HEK293 (cell line): Measurements from ENCODE around the gene C9orf72.

Experiments used
- BCL11A ChIP-seq: fragments of 450-650 bp; formaldehyde crosslinking; IDR thresholded peaks from 2 replicates; pipeline ENCODE4 v1.5.1; 2016; ENCODE audit warnings: low read depth, missing biosample characterization, missing genetic modification characterization
- CTCF ChIP-seq: fragments of 450-650 bp; formaldehyde crosslinking; IDR thresholded peaks from 2 replicates; pipeline ENCODE4 v1.5.1; 2016; ENCODE audit warnings: missing biosample characterization, missing genetic modification characterization
- EGR2 ChIP-seq: fragments of 450-650 bp; formaldehyde crosslinking; IDR thresholded peaks from 2 replicates; pipeline ENCODE4 v1.5.1; 2016; ENCODE audit warnings: low read depth, missing biosample characterization, missing genetic modification characterization
- GLIS2 ChIP-seq: fragments of 450-650 bp; formaldehyde crosslinking; IDR thresholded peaks from 2 replicates; pipeline ENCODE4 v1.5.1; 2016; ENCODE audit warnings: missing biosample characterization, missing genetic modification characterization
- HOXC10 ChIP-seq: sonication (generic); formaldehyde crosslinking; IDR thresholded peaks from 2 replicates; pipeline ENCODE4 v1.8.1; 2023; ENCODE audit warnings: mild to moderate bottlenecking, missing genetic modification reagents
- KLF10 ChIP-seq: fragments of 450-650 bp; IDR thresholded peaks from 2 replicates; pipeline ENCODE4 v1.5.1; 2018; ENCODE audit warnings: missing biosample characterization, mild to moderate bottlenecking, missing genetic modification characterization
- PBX3 ChIP-seq: sonication (generic); formaldehyde crosslinking; IDR thresholded peaks from 2 replicates; pipeline ENCODE4 v1.8.1; 2022; ENCODE audit warnings: mild to moderate bottlenecking, moderate library complexity, missing genetic modification reagents
- PRDM4 ChIP-seq: fragments of 450-650 bp; formaldehyde crosslinking; IDR thresholded peaks from 2 replicates; pipeline ENCODE4 v1.5.1; 2017; ENCODE audit warnings: missing biosample characterization, missing genetic modification characterization
- SCRT1 ChIP-seq: fragments of 450-650 bp; formaldehyde crosslinking; IDR thresholded peaks from 2 replicates; pipeline ENCODE4 v1.5.1; 2016; ENCODE audit warnings: missing biosample characterization, missing genetic modification characterization, borderline replicate concordance
- SETDB1 ChIP-seq: IDR thresholded peaks from one replicate; pipeline ENCODE4 v1.6.1; 2017; ENCODE audit warnings: mild to moderate bottlenecking, low read length, moderate library complexity, mixed read lengths; ENCODE audit not compliant: insufficient read length
- TRIM28 ChIP-seq: IDR thresholded peaks from 2 replicates; pipeline ENCODE4 v1.6.1; 2011; ENCODE audit warnings: low read length, control low read depth, borderline replicate concordance
- YY2 ChIP-seq: fragments of 450-650 bp; formaldehyde crosslinking; IDR thresholded peaks from 2 replicates; pipeline ENCODE4 v1.5.1; 2016; ENCODE audit warnings: missing biosample characterization, missing genetic modification characterization
- ZBTB20 ChIP-seq: fragments of 450-650 bp; formaldehyde crosslinking; IDR thresholded peaks from 2 replicates; pipeline ENCODE4 v1.5.1; 2016; ENCODE audit warnings: missing biosample characterization, missing genetic modification characterization
- ZBTB8A ChIP-seq: fragments of 450-650 bp; formaldehyde crosslinking; IDR thresholded peaks from 2 replicates; pipeline ENCODE4 v1.5.1; 2016; ENCODE audit warnings: missing biosample characterization, missing genetic modification characterization
- ZFHX2 ChIP-seq: fragments of 450-650 bp; formaldehyde crosslinking; conservative IDR thresholded peaks from 2 replicates; pipeline ENCODE4 v1.5.1; 2016; ENCODE audit warnings: missing biosample characterization, missing genetic modification characterization
- ZNF214 ChIP-seq: fragments of 450-650 bp; formaldehyde crosslinking; IDR thresholded peaks from 2 replicates; pipeline ENCODE4 v1.5.1; 2017; ENCODE audit warnings: missing biosample characterization, mild to moderate bottlenecking, missing genetic modification characterization, borderline replicate concordance
- ZNF24 ChIP-seq: fragments of 450-650 bp; formaldehyde crosslinking; IDR thresholded peaks from 2 replicates; pipeline ENCODE4 v1.5.1; 2016; ENCODE audit warnings: missing biosample characterization, missing genetic modification characterization
- ZNF274 ChIP-seq, 2 experiments: fragments of 200-500 bp in 1 of 2; fragments of 450-650 bp in 1 of 2; sonication (Bioruptor generic) in 1 of 2; formaldehyde crosslinking in 1 of 2; IDR thresholded peaks; 2 replicates each; pipeline versions ENCODE4 v1.5.1 to v1.6.1; 2014 to 2016; ENCODE audit warnings: borderline replicate concordance in 1 of 2, inconsistent platforms in 1 of 2, low read length in 1 of 2, missing biosample characterization in 1 of 2, missing genetic modification characterization in 1 of 2
- ZNF311 ChIP-seq: fragments of 450-650 bp; formaldehyde crosslinking; IDR thresholded peaks from 2 replicates; pipeline ENCODE4 v1.5.1; 2017; ENCODE audit warnings: missing biosample characterization, missing genetic modification characterization, borderline replicate concordance
- ZNF324 ChIP-seq: fragments of 450-650 bp; formaldehyde crosslinking; IDR thresholded peaks from 2 replicates; pipeline ENCODE4 v1.5.1; 2016; ENCODE audit warnings: missing biosample characterization, missing genetic modification characterization
- ZNF350 ChIP-seq: fragments of 450-650 bp; formaldehyde crosslinking; IDR thresholded peaks from 2 replicates; pipeline ENCODE4 v1.5.0; 2017; ENCODE audit warnings: missing biosample characterization, mild to moderate bottlenecking, missing genetic modification characterization
- ZNF404 ChIP-seq: fragments of 450-650 bp; formaldehyde crosslinking; IDR thresholded peaks from 2 replicates; pipeline ENCODE4 v1.5.1; 2017; ENCODE audit warnings: missing biosample characterization, missing genetic modification characterization
- ZNF433 ChIP-seq: fragments of 450-650 bp; formaldehyde crosslinking; IDR thresholded peaks from 2 replicates; pipeline ENCODE4 v1.5.1; 2016; ENCODE audit warnings: missing biosample characterization, missing genetic modification characterization, low read depth
- ZNF518A ChIP-seq: fragments of 450-650 bp; formaldehyde crosslinking; conservative IDR thresholded peaks from 2 replicates; pipeline ENCODE4 v1.5.1; 2016; ENCODE audit warnings: low read depth, missing biosample characterization, missing genetic modification characterization
- ZNF521 ChIP-seq: fragments of 450-650 bp; formaldehyde crosslinking; IDR thresholded peaks from 2 replicates; pipeline ENCODE4 v1.5.1; 2017; ENCODE audit warnings: missing biosample characterization, mild to moderate bottlenecking, missing genetic modification characterization
- ZNF560 ChIP-seq: fragments of 450-650 bp; formaldehyde crosslinking; IDR thresholded peaks from 2 replicates; pipeline ENCODE4 v1.5.1; 2017; ENCODE audit warnings: missing biosample characterization, missing genetic modification characterization, borderline replicate concordance
- ZNF600 ChIP-seq: fragments of 450-650 bp; formaldehyde crosslinking; IDR thresholded peaks from 2 replicates; pipeline ENCODE4 v1.5.1; 2016; ENCODE audit warnings: missing biosample characterization, missing genetic modification characterization
- ZSCAN18 ChIP-seq: fragments of 450-650 bp; formaldehyde crosslinking; IDR thresholded peaks from 2 replicates; pipeline ENCODE4 v1.5.1; 2016; ENCODE audit warnings: missing biosample characterization, missing genetic modification characterization

C9orf72 gene

GRCh38 chr9:27528076-27528885 lies 45.0 kb downstream of the C9orf72 start (continued):
- TF ChIP-seq ZNF518A (tag by site-specific recombination) (no peak), KLF10 (tag by site-specific recombination) (no peak), ZNF274 (IDR thresholded peaks at IDR 0.05; ENCODE audit: low read length) (no peak), ZNF274 (tag by site-specific recombination; IDR thresholded peaks at IDR 0.05; ENCODE audit: borderline replicate concordance) (no peak), ZBTB8A (peak; percentile 93), CTCF (tag by site-specific recombination) (no peak), ZNF521 (tag by site-specific recombination) (no peak), ZFHX2 (peak; percentile 58), ZNF311 (no peak), ZNF350 (tag by site-specific recombination) (no peak), ZNF600 (tag by site-specific recombination) (peak; percentile 74), GLIS2 (tag by site-specific recombination) (peak; percentile 80), BCL11A (tag by site-specific recombination) (no peak), ZSCAN18 (tag by site-specific recombination) (no peak), ZBTB20 (tag by site-specific recombination) (no peak), SCRT1 (tag by site-specific recombination) (no peak), HOXC10 (CRISPR knock-in tag) (no peak), ZNF214 (tag by site-specific recombination) (no peak), TRIM28 (no peak), SETDB1 (no peak), ZNF404 (tag by site-specific recombination) (no peak), PRDM4 (tag by site-specific recombination) (no peak), ZNF433 (tag by site-specific recombination) (no peak), YY2 (tag by site-specific recombination) (no peak), EGR2 (tag by site-specific recombination) (0 out of 2 replicates have a peak, but pooled peaks have one; percentile 20), PBX3 (peak; percentile 75; the same call in 1 of the 2 replicates), ZNF324 (no peak), ZNF24 (tag by site-specific recombination) (no peak), ZNF560 (no peak)
